Neural progenitor cell (in vitro differentiated cells): ENCODE results near the gene MZT2B.
"Not testable (repeated sequence)": the region's sequence is repeated elsewhere in the genome, so short reads cannot be mapped to it uniquely, and the experiment has no call there.

Experiments
- EZH2 ChIP-seq: fragments of 200-600 bp; sonication (generic); IDR thresholded peaks from 2 replicates; pipeline ENCODE4 v1.6.1; 2017; ENCODE audit warnings: antibody characterized with exemption, mild to moderate bottlenecking, moderate library complexity
- EZH2phosphoT487 ChIP-seq: fragments of 200-600 bp; sonication (generic); IDR thresholded peaks from 2 replicates; pipeline ENCODE4 v1.6.1; 2017; ENCODE audit warnings: antibody characterized with exemption

DNA sequence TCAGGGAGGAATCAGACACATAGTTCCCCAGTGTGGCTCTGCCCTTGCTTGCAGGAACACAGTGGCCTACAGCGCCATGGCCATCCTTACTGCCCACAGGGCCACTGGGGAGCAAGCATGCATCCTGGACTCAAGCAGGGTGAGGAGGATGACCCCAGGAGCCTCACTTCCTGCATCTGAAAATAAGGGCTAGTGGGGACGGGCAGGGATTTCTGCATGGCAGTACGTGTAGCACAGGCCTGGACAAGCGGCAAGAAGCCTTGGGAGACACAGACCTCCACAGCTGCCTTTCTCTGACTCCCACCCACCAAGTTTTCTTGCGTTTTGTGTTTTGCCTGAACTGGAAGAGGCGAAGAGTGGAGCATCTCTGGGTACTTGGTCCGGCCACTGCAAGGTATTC, 19.6 kb upstream of the MZT2B start:
- not testable (repeated sequence) for TF ChIP-seq EZH2phosphoT487, EZH2
